ENCODE results near the gene NDST1. TPM values are rescaled to one million over a fixed set of nuclear protein-coding genes. Genes with fewer than 3 reads are reported as not detected.

The NDST1 gene
- total RNA-seq, 1 donor = 36.2 TPM

DNA sequence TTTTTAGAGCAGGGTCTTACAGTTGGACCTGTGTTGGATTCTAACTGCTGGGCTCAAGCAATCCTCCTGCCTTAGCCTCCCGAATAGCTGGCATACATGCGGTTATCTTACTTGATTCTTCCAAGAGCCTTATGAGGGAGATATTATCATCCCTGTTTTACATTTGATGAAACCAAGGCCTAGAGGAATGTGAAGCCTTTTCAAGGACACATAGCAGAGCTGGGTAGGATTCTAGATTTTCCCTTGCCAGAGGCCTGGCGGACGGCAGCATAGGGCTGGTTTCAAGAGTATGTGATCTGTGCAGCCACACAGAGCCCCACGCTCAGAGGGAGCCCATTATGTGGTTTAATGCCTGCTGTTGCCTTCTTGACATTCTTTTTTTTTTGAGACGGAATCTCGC is 24.2 kb downstream of the NDST1 start:
- TF ChIP-seq, protein P1, sequence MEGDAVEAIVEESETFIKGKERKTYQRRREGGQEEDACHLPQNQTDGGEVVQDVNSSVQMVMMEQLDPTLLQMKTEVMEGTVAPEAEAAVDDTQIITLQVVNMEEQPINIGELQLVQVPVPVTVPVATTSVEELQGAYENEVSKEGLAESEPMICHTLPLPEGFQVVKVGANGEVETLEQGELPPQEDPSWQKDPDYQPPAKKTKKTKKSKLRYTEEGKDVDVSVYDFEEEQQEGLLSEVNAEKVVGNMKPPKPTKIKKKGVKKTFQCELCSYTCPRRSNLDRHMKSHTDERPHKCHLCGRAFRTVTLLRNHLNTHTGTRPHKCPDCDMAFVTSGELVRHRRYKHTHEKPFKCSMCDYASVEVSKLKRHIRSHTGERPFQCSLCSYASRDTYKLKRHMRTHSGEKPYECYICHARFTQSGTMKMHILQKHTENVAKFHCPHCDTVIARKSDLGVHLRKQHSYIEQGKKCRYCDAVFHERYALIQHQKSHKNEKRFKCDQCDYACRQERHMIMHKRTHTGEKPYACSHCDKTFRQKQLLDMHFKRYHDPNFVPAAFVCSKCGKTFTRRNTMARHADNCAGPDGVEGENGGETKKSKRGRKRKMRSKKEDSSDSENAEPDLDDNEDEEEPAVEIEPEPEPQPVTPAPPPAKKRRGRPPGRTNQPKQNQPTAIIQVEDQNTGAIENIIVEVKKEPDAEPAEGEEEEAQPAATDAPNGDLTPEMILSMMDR (IDR thresholded peaks at IDR 0.05; ENCODE audit: insufficient read depth, low read length) = no peak
- no peak for DNase-seq (ENCODE audit: low read depth)
- no peak overlapping the region for H3K4me3 ChIP-seq (ENCODE audit: low read depth, low read length)

DNA sequence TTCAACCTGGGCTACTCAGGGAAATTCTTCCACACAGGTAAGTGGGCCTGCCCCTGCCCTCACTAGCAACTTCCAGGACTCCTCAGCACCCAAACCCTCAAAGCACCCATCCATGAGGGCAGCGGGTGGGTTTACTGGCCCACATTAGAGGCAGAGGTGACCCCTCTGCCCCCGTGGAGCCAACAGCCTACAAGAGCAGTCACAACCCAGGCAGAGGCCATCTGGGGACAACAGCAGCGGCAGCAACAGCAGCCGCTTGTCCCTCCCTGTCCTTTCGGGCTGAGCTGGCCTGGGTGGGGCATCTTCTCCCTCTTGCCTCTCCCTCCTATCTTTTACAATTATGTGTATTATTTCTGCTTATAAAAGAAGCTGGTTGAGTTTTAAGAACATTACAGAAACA is 25.1 kb downstream of the NDST1 start:
- no peak overlapping the region for H3K4me3 ChIP-seq (ENCODE audit: low read depth, low read length)
- no peak for DNase-seq (ENCODE audit: low read depth)
- TF ChIP-seq, protein P1 (IDR thresholded peaks at IDR 0.05; ENCODE audit: insufficient read depth, low read length) = no peak

DNA sequence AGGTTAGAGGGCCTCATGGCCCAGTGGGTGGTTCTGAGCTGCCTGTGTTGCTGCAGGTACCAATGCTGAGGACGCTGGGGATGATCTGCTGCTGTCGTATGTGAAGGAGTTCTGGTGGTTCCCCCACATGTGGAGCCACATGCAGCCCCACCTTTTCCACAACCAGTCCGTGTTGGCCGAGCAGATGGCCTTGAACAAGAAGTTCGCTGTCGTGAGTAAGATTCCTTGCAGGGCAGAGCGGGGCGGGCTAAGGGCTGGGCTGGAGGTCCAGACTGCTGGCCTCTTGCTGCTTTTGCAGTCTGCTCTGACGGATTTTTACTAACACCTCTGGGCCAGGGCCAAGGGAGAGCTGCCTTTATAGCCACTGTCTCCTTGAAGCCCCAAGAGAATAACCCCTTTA is 26.9 kb downstream of the NDST1 start:
- no peak for DNase-seq (ENCODE audit: low read depth)
- H3K4me3 ChIP-seq (ENCODE audit: low read depth, low read length) = no peak overlapping the region
- TF ChIP-seq, protein P1 (IDR thresholded peaks at IDR 0.05; ENCODE audit: insufficient read depth, low read length) = no peak

DNA sequence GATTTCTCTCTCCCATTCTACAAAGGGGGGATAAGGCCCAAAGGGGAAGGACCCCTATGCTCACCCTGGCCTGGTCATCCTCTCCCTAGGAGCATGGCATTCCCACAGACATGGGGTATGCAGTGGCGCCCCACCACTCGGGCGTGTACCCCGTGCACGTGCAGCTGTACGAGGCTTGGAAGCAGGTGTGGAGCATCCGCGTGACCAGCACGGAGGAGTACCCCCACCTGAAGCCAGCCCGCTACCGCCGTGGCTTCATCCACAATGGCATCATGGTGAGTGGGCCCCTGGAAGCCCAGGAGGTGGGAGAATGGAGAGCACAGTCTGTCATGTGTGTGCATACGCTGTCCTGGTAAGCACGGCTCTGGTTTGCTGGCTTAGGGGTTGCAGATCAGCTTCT is 27.7 kb downstream of the NDST1 start:
- no peak for DNase-seq (ENCODE audit: low read depth)
- no peak overlapping the region for H3K4me3 ChIP-seq (ENCODE audit: low read depth, low read length)
- TF ChIP-seq, protein P1 (IDR thresholded peaks at IDR 0.05; ENCODE audit: insufficient read depth, low read length) = no peak

DNA sequence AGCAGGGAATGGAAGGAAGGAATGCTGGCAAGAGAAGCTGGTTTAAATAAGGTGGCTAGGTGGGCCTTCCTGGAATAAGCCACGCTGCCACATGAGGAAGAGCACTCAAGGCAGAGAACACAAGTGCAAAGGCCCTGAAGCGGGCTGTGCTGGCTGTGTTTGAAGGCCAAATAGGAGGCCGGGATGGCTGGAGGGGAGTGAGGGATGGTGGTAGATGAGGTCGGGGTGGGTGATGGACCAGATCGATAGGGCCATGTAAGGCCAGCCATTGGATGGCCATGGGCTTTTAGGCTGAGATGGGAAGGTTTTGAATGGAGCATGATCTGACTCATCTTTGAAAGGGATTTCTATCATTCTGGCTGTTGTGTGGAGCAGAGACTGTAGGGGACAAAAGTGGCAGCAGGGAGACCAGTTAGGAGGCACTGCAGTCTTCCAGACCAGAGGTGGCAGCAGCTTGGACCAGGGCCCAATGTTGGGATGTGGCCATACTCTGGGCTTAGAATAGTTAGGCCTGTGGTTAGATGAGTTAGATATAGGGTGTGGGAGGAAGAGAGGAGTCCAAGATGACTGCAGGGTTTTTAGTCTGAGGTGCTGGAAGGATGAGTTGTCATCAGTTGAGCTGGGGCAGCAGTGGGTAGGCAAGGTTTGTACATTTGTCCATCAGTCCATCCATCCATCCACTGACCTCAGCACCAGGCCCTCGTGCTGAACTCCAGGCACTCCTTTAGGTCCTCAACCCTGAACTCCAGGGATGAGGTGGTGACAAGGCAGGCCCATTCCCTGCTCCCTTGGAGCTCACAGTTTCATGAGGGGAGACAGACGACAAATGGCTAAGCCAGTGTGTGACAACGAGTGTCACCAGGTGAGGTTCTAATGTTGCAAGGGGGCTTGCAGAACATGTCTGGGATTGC is 30.3 kb downstream of the NDST1 start:
- H3K4me3 ChIP-seq (ENCODE audit: low read depth, low read length) = no peak overlapping the region
- peak; percentile 48 for DNase-seq (ENCODE audit: low read depth)
- TF ChIP-seq, protein P1 (IDR thresholded peaks at IDR 0.05; ENCODE audit: insufficient read depth, low read length) = no peak

DNA sequence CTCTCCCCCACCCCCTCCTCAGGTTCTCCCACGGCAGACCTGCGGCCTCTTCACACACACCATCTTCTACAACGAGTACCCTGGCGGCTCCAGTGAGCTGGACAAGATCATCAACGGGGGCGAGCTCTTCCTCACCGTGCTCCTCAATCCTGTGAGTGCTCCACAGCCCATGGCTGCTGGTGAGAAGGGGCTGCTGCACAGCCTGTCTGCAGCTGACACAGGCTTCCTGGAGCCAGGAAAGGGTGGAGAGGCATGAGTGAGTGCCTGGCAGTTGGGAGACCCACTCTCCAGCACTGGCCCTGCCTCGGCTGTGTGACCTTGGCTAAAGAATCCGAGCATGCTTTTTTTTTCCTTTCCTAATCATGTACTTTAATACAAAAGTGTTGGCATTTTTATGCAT is 31.3 kb downstream of the NDST1 start:
- no peak for DNase-seq (ENCODE audit: low read depth)
- TF ChIP-seq, protein P1 (IDR thresholded peaks at IDR 0.05; ENCODE audit: insufficient read depth, low read length) = no peak
- H3K4me3 ChIP-seq (ENCODE audit: low read depth, low read length) = no peak overlapping the region
